Neural progenitor cell (in vitro differentiated cells): ENCODE results near the gene PSMC3. TPM values are rescaled to one million over a fixed set of nuclear protein-coding genes. Genes with fewer than 3 reads are reported as not detected.

Experiments
- DNase-seq: peaks from one replicate; pipeline ENCODE4 v3.0.0-alpha.2; 2016; ENCODE audit warnings: low spot score
- H2AFZ ChIP-seq: fragments of 200-600 bp; sonication (generic); replicated peaks from 2 replicates; pipeline ENCODE4 v1.6.1; 2016; ENCODE audit warnings: antibody characterized with exemption
- H3F3A ChIP-seq: fragments of 200-600 bp; sonication (generic); 2 replicates; pipeline ENCODE4 v1.6.1; 2016; ENCODE audit warnings: antibody characterized with exemption, low read depth
- H3K27ac ChIP-seq: fragments of 200-600 bp; sonication (generic); 2 replicates; pipeline ENCODE4 v1.5.1; 2016; ENCODE audit warnings: mild to moderate bottlenecking
- H3K27me3 ChIP-seq: fragments of 200-600 bp; sonication (generic); 2 replicates; pipeline ENCODE4 v1.6.1; 2016; ENCODE audit warnings: mild to moderate bottlenecking, moderate library complexity
- H3K36me3 ChIP-seq: fragments of 200-600 bp; sonication (generic); 2 replicates; pipeline ENCODE4 v1.5.1; 2016
- H3K4me1 ChIP-seq: fragments of 200-600 bp; sonication (generic); 2 replicates; pipeline ENCODE4 v1.6.1; 2016; ENCODE audit warnings: mixed run types
- H3K4me2 ChIP-seq: fragments of 200-600 bp; sonication (generic); 2 replicates; pipeline ENCODE4 v1.6.1; 2016
- H3K4me3 ChIP-seq: fragments of 200-600 bp; sonication (generic); 2 replicates; pipeline ENCODE4 v1.5.1; 2016
- H3K79me2 ChIP-seq: fragments of 200-600 bp; sonication (generic); 2 replicates; pipeline ENCODE4 v1.6.1; 2016; ENCODE audit warnings: low read depth
- H3K9ac ChIP-seq: fragments of 200-600 bp; sonication (generic); 2 replicates; pipeline ENCODE4 v1.6.1; 2016
- H3K9me3 ChIP-seq: fragments of 200-600 bp; sonication (generic); 2 replicates; pipeline ENCODE4 v1.5.1; 2016; ENCODE audit warnings: low read depth
- H4K20me1 ChIP-seq: fragments of 200-600 bp; sonication (generic); 2 replicates; pipeline ENCODE4 v1.6.1; 2016; ENCODE audit warnings: low read depth
- H3K27ac Mint-ChIP-seq: 3 replicates; pipeline ENCODE4 v1.8.0; 2021; ENCODE audit warnings: mixed read lengths
- H3K27me3 Mint-ChIP-seq: 2 replicates; pipeline ENCODE4 v1.8.0; 2022; ENCODE audit warnings: low read depth, mild to moderate bottlenecking, inconsistent platforms, moderate library complexity, mixed read lengths; ENCODE audit not compliant: insufficient read depth
- H3K36me3 Mint-ChIP-seq: 3 replicates; pipeline ENCODE4 v1.8.0; 2021; ENCODE audit warnings: mixed read lengths
- H3K4me1 Mint-ChIP-seq: 3 replicates; pipeline ENCODE4 v1.8.0; 2021; ENCODE audit warnings: mixed read lengths
- H3K4me3 Mint-ChIP-seq: 3 replicates; pipeline ENCODE4 v1.8.0; 2021; ENCODE audit warnings: mild to moderate bottlenecking, moderate library complexity, mixed read lengths
- H3K9me3 Mint-ChIP-seq: 3 replicates; pipeline ENCODE4 v1.8.0; 2020; ENCODE audit warnings: mixed read lengths
- CTCF ChIP-seq: fragments of 200-600 bp; sonication (generic); IDR thresholded peaks from 2 replicates; pipeline ENCODE4 v1.5.1; 2017; ENCODE audit warnings: antibody characterized with exemption, mild to moderate bottlenecking
- EZH2 ChIP-seq: fragments of 200-600 bp; sonication (generic); IDR thresholded peaks from 2 replicates; pipeline ENCODE4 v1.6.1; 2017; ENCODE audit warnings: antibody characterized with exemption, mild to moderate bottlenecking, moderate library complexity
- EZH2phosphoT487 ChIP-seq: fragments of 200-600 bp; sonication (generic); IDR thresholded peaks from 2 replicates; pipeline ENCODE4 v1.6.1; 2017; ENCODE audit warnings: antibody characterized with exemption
- total RNA-seq: library from RNA; depleted of rRNA; stranded (reverse); fragments of >200 nt; gene quantifications from 2 replicates; pipeline ENCODE4 v1.2.3, GENCODE V29; 2015; ENCODE audit warnings: low replicate concordance

PSMC3 gene
- total RNA-seq, 1 donor from 2014 or later, result 175 TPM

- H3K27me3 ChIP-seq, result no peaks in the 10 kb centered on the region
- H3K4me3 ChIP-seq, result no peak overlapping the region
- peaks cover under 1% of the 10 kb centered on the region for H3K27me3 Mint-ChIP-seq
- DNase-seq, result no peak
- no peak overlapping the region for H3K27ac ChIP-seq
- H4K20me1 ChIP-seq, result no peaks in the 10 kb centered on the region
- H3K9ac ChIP-seq, result no peak overlapping the region
- no peaks in the 10 kb centered on the region for H3F3A ChIP-seq
- TF ChIP-seq EZH2 (no peak), CTCF (no peak), EZH2phosphoT487 (no peak)
- no peak overlapping the region for H2AFZ ChIP-seq
- no peaks in the 10 kb centered on the region for H3K9me3 Mint-ChIP-seq
- no peaks in the 10 kb centered on the region for H3K4me1 Mint-ChIP-seq
- no peak overlapping the region for H3K4me2 ChIP-seq
- H3K36me3 ChIP-seq, result no peaks in the 10 kb centered on the region
- H3K9me3 ChIP-seq, result no peaks in the 10 kb centered on the region
- H3K79me2 ChIP-seq, result no peaks in the 10 kb centered on the region
- H3K4me3 Mint-ChIP-seq, result no peak overlapping the region
- no peak overlapping the region for H3K27ac Mint-ChIP-seq
- H3K36me3 Mint-ChIP-seq, result no peaks in the 10 kb centered on the region
- H3K4me1 ChIP-seq, result no peaks in the 10 kb centered on the region
These were observed 38.1 kb downstream of the PSMC3 start for GRCh38 chr11:47387944-47388696.

GRCh38 chr11:47384498-47384897, 41.7 kb downstream of the PSMC3 start:
- no peak overlapping the region for H3K9ac ChIP-seq
- no peaks in the 10 kb centered on the region for H3K27me3 ChIP-seq
- TF ChIP-seq EZH2, result no peak
- no peak for TF ChIP-seq CTCF
- TF ChIP-seq EZH2phosphoT487, result no peak
- H4K20me1 ChIP-seq, result no peaks in the 10 kb centered on the region
- Mint-ChIP-seq H3K9me3 (no peaks in the 10 kb centered on the region), H3K27me3 (peaks cover 6% of the 10 kb centered on the region), H3K4me1 (no peaks in the 10 kb centered on the region), H3K27ac (no peak overlapping the region), H3K4me3 (no peak overlapping the region), H3K36me3 (no peaks in the 10 kb centered on the region)
- H3K9me3 ChIP-seq, result no peaks in the 10 kb centered on the region
- H3K4me2 ChIP-seq, result no peak overlapping the region
- no peaks in the 10 kb centered on the region for H3K4me1 ChIP-seq
- H3K79me2 ChIP-seq, result no peaks in the 10 kb centered on the region
- H2AFZ ChIP-seq, result no peak overlapping the region
- DNase-seq, result no peak
- no peak overlapping the region for H3K27ac ChIP-seq
- no peaks in the 10 kb centered on the region for H3K36me3 ChIP-seq
- H3F3A ChIP-seq, result no peaks in the 10 kb centered on the region
- H3K4me3 ChIP-seq, result no peak overlapping the region

- no peaks in the 10 kb centered on the region for H3F3A ChIP-seq
- Mint-ChIP-seq H3K27me3 (peaks cover 6% of the 10 kb centered on the region), H3K27ac (no peak overlapping the region), H3K4me1 (no peaks in the 10 kb centered on the region), H3K36me3 (no peaks in the 10 kb centered on the region), H3K4me3 (no peak overlapping the region), H3K9me3 (no peaks in the 10 kb centered on the region)
- no peak overlapping the region for H3K9ac ChIP-seq
- H3K9me3 ChIP-seq, result no peaks in the 10 kb centered on the region
- DNase-seq, result no peak
- H3K4me3 ChIP-seq, result no peak overlapping the region
- no peaks in the 10 kb centered on the region for H4K20me1 ChIP-seq
- no peak for TF ChIP-seq EZH2phosphoT487
- TF ChIP-seq EZH2, result no peak
- TF ChIP-seq CTCF, result no peak
- no peaks in the 10 kb centered on the region for H3K79me2 ChIP-seq
- no peak overlapping the region for H3K4me2 ChIP-seq
- H2AFZ ChIP-seq, result peak overlapping the region; percentile 50
- H3K4me1 ChIP-seq, result no peaks in the 10 kb centered on the region
- H3K27me3 ChIP-seq, result no peaks in the 10 kb centered on the region
- H3K36me3 ChIP-seq, result no peaks in the 10 kb centered on the region
- H3K27ac ChIP-seq, result no peak overlapping the region
These were observed 43.2 kb downstream of the PSMC3 start for GRCh38 chr11:47383071-47383470.
